Gastrocnemius medialis (tissue), 4 donors: Measurements from ENCODE around the gene BBX. TPM values are rescaled to one million over a fixed set of nuclear protein-coding genes. Genes with fewer than 3 reads are reported as not detected.

Experiments
- total RNA-seq, 4 donors: library from RNA; depleted of rRNA; stranded (reverse); fragments of >200 nt; gene quantifications; one replicate each; pipeline versions ENCODE4 v1.1.0 to v1.2.3, GENCODE V29; 2016

BBX gene
- total RNA-seq, 4 donors from 2014 or later = 15.2 to 48.3 (median 20.1) TPM

Other genes with a start within 250 kb of the BBX start
- not detected for gene CCDC54, start 145.5 kb upstream of the BBX start, total RNA-seq